ENCODE measurements around the gene SCYGR4. TPM values are rescaled to one million over a fixed set of nuclear protein-coding genes. Genes with fewer than 3 reads are reported as not detected.
"Not testable (repeated sequence)": the region's sequence is repeated elsewhere in the genome, so short reads cannot be mapped to it uniquely, and the experiment has no call there.

Gene SCYGR4
- total RNA-seq = not detected

- no peak for DNase-seq
Observed at GRCh38 chr2:227617316-227618230, at the start of gene SCYGR4. SCYGR4 (plus strand) TSS chr2:227617498; CDS start chr2:227617498, 0 bp downstream.

- no peak for DNase-seq
Observed at GRCh38 chr2:227568852-227569169, 48.5 kb upstream of the SCYGR4 start.

GRCh38 chr2:227570615-227571014 is 46.7 kb upstream of the SCYGR4 start:
- DNase-seq = no peak

- no peak for DNase-seq
Observed at GRCh38 chr2:227576110-227576509, 41.2 kb upstream of the SCYGR4 start.

- no peak for DNase-seq
Observed at GRCh38 chr2:227576812-227577211, 40.5 kb upstream of the SCYGR4 start.

GRCh38 chr2:227577555-227577954 is 39.7 kb upstream of the SCYGR4 start:
- DNase-seq = no peak

- DNase-seq = no peak
Observed at GRCh38 chr2:227578642-227579041, 38.7 kb upstream of the SCYGR4 start.

- DNase-seq = no peak
Observed at GRCh38 chr2:227579791-227580190, 37.5 kb upstream of the SCYGR4 start.

- no peak for DNase-seq
Observed at GRCh38 chr2:227582369-227582768, 34.9 kb upstream of the SCYGR4 start.

GRCh38 chr2:227592694-227593387 is 24.5 kb upstream of the SCYGR4 start:
- no peak for DNase-seq

- DNase-seq = no peak
Observed at GRCh38 chr2:227595797-227596196, 21.5 kb upstream of the SCYGR4 start.

GRCh38 chr2:227597036-227597435 is 20.3 kb upstream of the SCYGR4 start:
- no peak for DNase-seq

GRCh38 chr2:227597998-227598397 is 19.3 kb upstream of the SCYGR4 start:
- no peak for DNase-seq

GRCh38 chr2:227598835-227599503 is 18.3 kb upstream of the SCYGR4 start, which contains the start of gene SCYGR2:
SCYGR2 (plus strand) TSS chr2:227598893; CDS start chr2:227598893, 0 bp downstream.
- DNase-seq = not testable (repeated sequence)

- DNase-seq = no peak
Observed at GRCh38 chr2:227602358-227602757, 14.9 kb upstream of the SCYGR4 start.

- DNase-seq = no peak
Observed at GRCh38 chr2:227606476-227606875, 10.8 kb upstream of the SCYGR4 start.

- DNase-seq = no peak
Observed at GRCh38 chr2:227607941-227608340, 9.4 kb upstream of the SCYGR4 start.

- no peak for DNase-seq
Observed at GRCh38 chr2:227608561-227609338, 8.5 kb upstream of the SCYGR4 start.

GRCh38 chr2:227610123-227610522 is 7.2 kb upstream of the SCYGR4 start:
- DNase-seq = no peak

- DNase-seq = no peak
Observed at GRCh38 chr2:227612546-227613271, 4.6 kb upstream of the SCYGR4 start.

GRCh38 chr2:227613272-227613660 is 4.0 kb upstream of the SCYGR4 start:
- DNase-seq = no peak

- DNase-seq = no peak
Observed at GRCh38 chr2:227614246-227614645, 3.1 kb upstream of the SCYGR4 start.

Data from effector CD4-positive, alpha-beta T cell (primary cell).